HG03354 (cell line): ENCODE data around the gene INHBC.

Experiments
- ATAC-seq: cut with Tn5 transposase; IDR thresholded peaks from one replicate; pipeline ENCODE4 v1.9.1; 2021; ENCODE audit warnings: mild to moderate bottlenecking; ENCODE audit not compliant: unreplicated experiment, poor library complexity, severe bottlenecking

The INHBC gene

DNA sequence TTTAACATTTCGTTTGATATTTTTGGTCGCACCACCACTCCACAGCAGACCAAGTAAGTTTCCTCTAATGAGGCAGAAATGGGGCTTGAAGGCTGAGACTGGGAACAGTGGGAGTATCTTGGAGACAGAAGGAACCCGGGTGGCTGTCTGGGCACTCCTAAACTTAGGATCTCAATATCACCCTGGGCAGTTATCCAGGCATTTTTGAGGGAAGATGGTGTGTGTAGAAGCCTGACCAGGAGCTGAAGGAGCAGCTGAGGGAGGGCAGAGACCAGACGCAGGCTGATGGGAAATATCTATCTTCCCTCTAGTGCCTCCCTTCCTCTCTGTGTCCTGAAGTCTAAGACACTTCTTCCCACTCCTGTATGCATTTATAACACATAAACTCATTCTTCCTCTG, 64.0 kb downstream of the INHBC start:
- no peak for ATAC-seq

DNA sequence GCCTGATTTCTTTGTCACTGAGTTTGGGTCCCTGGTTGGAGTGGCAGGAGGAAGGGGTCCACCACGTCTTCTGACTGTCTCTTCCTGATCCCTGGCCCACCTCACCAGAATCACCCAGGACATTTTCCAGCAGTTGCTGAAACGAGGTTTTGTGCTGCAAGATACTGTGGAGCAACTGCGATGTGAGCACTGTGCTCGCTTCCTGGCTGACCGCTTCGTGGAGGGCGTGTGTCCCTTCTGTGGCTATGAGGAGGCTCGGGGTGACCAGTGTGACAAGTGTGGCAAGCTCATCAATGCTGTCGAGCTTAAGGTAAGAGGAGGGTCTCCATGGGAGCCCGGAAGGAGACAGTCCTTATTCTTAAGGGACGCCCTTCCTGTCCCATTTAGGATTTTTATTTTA, 65.6 kb downstream of the INHBC start:
- no peak for ATAC-seq
